UCSD-AML1 (cell line): ENCODE results near the gene KRTAP5-6.
A peak's percentile ranks its signal among the peaks of the same experiment; 100 is the strongest.

Experiments
- DNase-seq: peaks from one replicate; lab custom pipeline; 2025; ENCODE audit not compliant: unreplicated experiment; lab: John Stamatoyannopoulos, UW

Gene KRTAP5-6

DNA sequence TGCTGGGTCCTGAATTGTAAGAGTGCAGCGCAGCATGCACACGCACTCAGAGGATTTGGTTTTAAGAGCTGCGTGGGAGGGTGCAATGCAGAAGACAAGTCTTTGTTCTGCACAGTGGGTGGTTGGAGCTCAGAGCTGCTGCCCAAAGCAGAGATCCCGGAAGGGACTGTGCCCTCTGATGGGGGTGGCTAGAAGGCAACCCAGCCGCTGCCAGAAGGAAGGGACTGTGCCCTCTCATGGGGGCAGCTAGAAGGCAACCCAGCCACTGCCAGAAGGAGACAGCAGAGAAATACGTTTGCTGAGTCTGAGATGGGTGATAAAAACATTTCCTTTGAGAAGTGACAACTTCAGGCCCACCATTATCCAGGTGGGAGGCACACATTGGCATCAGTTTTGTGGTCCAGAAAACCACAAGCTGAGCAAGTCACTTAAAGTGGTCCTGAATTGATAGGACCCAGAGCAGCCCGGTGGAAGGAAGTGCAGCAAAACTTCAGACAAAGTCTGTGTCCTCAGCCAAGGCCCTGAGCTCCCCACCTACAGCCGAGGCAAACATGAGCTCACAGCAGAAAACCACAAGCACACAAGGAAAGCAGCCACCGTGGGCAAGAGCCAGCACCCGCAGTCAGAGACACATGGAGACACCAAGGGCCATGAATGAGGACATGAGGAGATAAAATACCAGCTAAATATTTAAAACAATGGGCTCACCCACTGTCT, 4.3 kb downstream of the KRTAP5-6 start:
- DNase-seq = no peak

DNA sequence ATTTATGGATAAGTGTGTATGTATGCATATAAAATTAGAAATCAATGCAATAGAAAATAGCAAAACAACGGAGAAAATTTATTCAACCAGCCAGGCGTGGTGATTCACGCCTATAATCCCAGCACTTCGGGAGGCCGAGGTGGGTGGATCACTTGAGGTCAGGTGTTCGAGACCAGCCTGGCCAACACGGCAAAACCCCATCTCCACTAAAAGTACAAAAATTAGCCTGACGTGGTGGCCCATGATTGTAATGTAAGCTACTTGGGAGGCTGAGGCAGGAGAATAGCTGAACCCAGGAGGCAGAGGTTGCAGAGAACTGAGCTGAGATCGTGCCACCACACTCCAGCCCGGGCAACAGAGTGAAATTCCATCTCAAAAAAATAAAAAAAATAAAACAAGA, 5.5 kb downstream of the KRTAP5-6 start:
- DNase-seq = no peak

DNA sequence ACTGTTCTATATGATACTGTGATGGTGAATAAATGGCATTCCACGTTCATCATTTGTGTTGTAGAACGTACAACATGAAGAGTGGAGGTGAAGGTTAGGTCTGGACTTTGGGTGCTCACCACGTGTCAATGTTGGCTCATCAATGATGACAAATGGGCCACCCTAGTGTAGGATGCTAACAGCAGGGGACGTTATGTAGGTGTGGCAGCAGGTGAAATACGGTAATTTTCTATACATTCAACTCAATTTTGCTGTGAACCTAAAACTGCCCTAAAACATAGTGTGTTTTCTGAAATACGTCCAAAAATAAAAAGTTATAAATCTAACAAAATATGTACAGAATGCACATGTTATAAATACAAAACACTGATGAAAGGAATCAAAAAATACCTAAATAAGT, 6.2 kb downstream of the KRTAP5-6 start:
- no peak for DNase-seq

DNA sequence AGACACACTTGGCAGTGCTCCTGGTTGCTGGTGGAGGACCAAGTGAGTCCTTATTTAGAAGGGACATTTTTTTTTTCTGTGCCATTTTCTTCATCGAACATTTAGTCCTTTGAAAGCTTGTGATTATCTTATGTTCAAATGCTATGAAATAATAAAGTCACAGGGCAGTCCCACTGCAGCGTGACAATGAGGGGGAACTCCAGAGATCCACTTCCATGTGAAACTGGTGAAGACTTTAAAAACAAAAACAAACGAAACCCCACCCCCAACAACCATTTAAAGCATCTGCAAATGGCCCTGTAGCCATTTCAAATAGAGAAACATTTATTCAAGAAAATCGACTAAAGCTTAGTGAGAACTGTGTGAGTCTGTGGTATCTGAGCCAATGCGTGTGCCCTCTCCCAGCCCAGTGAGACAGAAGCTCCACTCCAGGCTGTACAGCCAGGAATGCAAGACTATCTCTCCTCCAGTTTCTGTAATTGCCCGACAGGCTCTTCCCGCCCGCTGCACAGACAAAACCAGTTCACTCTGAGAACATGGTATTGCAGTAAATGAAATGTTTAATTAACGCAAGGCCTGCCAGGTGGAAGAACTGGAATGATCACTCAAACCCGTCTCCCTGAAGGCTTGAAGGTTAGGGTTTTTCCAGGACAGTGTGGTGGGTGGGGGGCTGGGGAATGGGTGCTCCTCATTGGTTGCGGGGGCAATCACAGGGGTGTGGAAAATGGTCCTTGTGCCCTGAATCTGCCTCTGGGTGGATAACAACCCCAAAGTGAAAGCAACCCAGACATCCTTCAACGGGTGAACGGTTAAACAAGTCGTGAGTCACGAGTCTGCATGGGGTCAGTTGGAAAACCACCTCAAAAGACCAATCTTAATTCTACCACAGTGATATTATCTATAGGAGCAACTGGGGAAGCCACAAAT, 8.4 kb downstream of the KRTAP5-6 start:
- DNase-seq = no peak

DNA sequence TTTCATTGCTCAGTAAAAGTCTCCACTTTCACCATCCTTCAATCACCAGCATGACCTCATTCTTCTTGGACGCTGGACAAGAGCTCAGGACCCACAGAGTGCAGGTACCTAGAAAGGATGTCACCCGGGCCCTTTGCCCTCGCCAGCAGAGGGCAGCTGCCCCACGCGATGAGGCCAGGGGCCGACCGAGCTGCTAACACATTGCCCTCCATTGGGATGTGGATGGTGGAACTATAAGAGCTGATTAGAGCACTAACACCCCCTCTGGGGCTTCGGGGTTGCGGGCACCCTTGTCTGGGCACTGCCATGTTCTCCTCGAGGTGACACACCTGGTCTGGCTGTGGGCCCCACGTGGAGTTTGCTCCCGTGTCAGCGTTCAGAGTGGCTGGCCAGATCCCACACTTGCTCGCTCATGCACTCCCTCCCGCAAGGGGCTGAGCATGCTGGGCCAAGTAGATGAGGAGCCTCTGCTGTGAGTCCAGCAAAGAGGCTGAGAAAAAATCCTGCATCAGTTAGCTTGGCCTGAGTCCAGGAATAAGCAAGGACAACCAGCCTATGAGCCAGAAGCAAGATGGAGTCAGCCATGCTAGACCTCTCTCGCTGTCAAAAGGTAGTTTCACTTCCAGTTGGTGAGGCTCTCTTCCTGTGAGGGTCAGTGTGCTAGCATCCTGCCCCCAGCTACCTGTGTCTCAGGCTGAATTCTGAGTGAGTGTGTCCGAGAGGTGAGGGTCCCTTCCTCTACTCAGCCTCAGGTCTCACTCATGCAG, 9.8 kb downstream of the KRTAP5-6 start:
- peak; percentile 78 for DNase-seq

DNA sequence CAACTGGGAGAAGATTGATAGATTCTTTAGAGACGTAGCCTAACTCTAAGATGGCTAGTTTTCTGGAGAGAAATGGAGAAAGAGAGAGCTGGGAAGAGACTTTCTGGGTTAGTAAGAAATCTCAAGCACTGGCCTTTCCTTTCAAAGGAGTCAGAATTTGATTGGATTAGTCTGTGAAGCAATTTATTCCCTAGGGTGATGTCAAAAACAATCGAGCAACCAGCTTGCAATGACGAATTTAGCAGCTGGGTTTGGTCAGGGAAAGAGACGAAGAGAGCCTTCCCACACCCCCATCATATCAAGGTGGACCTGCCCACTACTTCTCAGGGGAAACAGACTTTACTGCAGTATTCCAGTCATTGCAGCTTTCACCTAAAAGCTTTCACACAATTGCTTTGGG, 10.8 kb downstream of the KRTAP5-6 start:
- DNase-seq = no peak

DNA sequence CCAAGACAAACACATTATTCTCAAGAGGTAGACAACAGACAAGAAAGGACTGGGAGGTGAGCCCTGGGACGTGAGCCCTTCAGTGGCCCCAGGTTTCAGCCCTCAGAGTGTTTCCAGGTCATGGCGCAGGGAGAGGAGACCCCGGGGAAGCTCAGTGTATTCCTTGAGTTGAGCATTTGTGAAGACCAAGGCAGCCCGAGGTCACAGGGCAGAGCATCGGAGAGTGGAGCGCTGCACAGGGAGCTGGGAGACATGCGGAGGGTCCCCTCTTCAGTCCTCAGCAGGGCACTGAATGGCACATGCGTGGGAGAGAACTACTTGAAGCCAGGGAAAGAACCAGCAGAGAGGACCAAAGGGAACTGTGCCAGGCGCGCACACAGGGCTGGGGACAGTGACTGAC, 11.7 kb downstream of the KRTAP5-6 start:
- no peak for DNase-seq

DNA sequence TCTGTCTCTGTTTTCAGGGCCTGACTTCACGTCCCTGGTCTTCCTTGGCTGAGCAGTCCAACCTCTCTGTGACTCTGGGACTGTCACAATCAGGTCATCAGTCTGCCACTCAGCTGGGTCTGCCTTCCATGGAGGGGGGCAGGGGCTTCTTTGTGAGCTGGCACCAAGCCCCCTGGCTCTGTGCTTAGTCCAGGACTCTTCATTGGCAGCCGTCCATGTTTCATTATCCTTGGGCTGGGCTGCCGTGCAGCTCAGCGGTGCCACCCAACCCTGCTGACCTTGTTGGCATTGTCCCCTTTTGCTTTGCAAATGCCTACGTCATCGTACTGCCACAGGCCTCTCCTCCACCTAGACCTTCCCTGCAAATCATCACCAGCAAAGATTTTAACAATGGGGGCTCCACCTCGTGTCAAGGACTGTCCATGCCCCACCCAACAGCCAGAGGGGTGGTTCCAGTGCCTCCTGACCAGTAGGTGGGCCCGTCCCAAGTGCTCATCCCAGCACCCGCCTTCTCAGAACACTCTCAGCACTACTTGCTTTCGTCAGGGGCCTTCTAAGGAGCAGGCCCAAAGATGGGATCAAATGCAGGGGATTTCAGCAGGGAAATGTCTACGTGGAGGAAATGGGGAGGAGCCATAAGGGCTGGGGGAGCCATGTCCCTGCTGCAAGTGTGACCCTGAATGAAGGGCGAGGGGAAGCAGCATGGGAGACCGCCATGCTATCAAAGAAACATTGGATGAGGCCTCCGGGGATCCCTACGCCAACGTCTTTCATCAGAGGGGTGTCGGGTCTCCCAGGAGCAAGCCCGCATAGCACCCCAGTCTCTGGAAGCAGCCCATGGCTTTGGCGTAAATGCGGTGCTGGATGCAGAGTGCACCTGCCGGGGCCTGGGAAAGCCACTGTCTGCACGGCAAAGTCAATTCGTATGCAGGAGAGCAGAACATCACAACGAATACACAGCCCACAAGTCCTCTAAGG, 18.2 kb downstream of the KRTAP5-6 start:
- DNase-seq = no peak

DNA sequence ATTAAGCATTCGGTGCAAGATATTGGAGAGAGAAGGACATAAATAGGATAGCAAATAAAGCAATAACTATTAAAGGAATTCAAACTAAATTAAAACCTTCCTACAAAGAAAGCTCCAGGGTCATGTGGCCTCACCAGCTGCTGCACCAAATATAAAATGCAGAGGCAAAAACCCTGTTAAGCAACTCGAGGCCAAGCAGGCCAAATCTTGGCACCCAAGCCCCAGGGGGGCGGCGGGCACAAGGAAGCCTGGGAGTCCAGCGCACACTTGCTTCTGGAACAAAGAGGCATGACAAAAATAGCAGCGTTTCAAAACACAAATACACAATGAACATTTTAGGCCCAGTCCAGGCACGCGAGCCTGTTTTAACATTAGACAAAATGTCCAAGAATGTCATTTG, 20.8 kb downstream of the KRTAP5-6 start:
- no peak for DNase-seq

DNA sequence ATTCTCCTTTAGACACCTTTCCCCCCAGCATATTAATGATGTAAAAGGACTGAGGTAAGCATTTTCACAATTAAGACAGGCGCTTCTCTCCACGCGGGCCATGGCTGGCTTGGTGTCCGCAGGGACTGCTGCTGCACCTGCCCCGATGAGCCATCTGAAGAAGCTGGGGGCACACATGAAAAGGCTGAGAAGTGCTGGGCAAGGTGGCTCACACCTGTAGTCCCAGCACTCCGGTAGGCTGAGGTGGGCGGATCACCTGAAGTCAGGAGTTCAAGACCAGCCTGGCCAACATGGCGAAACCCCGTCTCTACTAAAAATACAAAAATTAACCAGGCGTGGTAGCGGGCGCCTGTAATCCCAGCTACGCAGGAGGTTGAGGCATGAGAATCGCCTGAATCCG, 21.3 kb downstream of the KRTAP5-6 start:
- DNase-seq = no peak

DNA sequence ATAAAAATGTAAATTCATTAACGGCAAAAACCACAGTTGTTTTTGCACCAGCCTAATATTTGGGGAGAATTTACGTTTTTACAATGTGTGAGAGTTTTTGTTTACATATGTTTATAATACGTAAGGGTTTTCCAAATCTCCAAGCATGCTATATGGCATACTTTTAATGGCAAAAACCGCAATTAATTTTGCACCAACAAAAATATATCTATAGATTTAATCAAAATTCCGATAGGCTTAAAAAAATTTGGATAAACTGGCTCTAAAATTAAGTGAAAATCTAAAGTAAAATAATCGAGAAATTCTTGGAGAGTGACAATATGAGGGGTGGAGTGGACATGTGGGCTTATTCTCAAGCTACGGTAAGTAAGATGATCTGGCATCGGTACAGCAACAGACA, 22.8 kb downstream of the KRTAP5-6 start:
- no peak for DNase-seq

DNA sequence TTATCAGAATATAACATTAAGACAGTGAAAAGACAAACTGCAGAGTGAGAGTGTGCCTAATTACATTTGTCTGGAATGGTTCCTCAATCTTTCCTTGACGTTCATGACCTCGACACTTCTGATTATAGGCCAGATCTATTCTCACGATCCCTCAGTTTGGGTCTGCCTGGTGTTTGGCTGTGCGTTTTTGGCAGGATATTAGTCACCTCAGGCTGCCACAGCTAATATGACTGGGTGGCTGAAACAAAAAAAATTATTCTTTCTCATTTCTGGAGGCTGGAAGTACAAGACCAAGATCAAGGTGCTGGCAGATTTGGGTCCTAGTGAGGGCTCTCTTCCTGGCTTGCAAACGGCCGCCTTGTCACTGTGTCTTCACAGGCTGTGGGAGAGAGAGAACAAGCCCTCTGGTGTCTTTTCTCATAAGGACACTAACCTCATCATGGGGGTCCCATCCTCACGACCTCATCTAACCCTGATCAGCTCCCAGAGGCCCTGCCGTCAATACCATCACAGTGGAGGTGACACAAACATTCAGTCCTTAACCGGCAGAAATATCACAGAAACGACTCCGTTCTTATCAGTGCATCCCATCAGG, 30.2 kb downstream of the KRTAP5-6 start:
- no peak for DNase-seq

DNA sequence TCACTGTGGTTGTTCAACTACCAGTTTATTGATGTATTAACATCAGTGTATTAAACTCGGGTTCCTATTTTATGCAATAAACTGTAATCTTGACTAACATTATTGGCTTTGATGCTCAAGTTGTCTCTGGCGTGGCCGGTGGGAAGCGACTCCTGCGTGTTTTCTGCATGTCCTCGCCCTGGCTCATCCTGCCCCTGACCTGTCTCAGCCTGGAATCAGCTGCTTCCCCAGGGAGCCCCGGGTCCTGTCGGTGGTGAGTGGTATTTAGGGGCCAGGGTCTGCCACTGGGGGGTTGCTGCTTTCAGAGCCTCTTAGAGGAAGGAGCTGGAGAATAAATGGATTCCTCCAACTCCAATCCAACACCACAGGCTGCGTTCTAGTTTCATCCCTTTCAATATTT, 30.9 kb downstream of the KRTAP5-6 start:
- no peak for DNase-seq

DNA sequence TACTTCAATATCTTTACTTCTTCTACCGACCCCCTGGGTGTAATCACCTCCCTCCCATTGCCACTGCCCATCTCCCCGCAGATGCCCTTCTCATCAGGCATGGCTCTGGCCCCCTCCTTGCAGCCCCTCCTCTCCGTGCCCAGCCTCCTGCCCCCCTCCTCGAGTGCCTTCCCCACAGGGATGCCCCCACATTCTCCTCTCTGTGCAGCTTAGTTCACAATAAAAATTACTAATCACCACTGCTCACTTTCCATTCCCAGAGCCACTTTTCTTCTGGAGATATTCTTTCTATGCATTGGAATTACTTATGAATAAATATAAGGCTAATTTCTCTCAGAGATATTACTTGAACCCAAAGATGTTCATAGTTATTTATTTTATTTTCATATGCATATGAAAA, 31.3 kb downstream of the KRTAP5-6 start:
- no peak for DNase-seq

DNA sequence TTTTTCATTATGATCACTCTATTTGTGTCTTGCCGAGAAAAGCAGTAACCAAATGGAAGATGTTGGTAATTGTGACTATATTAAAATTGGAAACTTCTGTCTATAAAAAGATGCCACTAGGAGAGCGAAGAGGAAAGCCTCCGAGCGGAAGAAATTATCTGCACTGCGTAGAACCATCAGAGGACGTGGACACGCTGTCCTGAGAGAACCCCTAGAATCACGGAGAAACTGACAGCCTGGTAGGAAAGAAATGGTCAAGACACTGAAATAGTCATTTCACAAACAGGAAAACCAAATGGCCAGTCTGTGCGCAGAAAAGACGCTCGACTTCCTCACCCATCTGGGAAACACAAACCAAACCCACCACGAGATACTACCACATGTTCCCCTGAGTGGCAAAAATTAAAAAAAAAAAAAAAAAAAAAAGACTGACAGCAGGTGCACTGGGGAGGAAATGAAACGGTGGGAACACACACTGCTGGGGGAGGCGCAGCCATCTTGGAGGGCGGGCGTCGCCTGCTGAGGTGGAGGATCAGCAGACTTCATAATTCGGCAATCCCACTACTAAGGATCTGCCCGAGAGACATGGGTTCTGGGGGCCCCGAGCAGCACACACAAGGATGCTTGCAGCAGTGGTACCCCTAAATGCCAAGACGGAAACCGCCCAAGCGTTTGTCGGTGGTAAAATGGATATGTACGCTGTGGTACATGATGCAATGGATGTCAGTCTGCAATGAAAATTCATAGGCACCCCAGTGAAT, 32.1 kb downstream of the KRTAP5-6 start:
- DNase-seq = no peak

DNA sequence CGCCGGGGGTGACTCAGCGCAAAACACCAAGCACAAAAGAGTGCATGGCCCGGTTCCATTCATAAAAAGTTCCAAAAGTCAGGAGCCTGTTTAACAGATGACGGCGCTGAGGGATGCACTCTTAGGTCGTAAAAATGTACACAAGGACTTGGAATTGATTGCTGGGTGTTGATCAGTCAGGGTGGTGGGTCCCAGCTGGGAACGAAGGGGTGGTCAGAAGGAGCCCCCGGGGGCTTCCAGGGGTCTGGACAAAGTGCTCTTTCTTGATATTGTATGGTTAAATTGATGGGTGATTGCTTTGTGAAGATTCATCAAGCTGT, 32.7 kb downstream of the KRTAP5-6 start:
- DNase-seq = no peak

DNA sequence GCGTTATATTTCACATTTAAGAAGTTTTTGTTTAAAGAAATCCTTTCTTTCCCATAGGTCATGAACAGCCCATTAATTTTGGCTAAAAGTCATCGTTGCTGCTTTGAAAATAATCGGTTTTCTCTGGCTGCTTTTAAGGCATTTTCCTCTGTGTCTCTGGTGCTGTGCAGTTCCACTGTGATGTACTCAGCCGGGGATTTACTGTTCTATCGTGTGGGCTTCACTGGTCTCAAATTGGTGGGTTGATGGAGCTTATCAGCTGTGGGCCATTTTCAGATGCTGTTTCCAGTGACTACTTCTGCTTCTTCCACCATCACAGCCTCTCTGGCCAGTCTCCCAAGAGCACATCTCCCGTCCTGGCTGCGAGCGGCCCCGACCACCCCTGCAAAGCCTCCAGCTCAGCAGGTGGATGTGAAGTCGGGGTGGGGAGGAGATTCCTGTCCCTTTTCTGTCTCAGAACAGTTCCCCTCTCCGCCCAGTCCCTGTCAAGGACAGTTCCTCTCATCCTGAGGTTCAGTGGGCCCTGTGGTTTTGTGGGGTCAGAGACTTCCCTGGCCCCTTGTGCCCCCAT, 33.1 kb downstream of the KRTAP5-6 start:
- no peak for DNase-seq

DNA sequence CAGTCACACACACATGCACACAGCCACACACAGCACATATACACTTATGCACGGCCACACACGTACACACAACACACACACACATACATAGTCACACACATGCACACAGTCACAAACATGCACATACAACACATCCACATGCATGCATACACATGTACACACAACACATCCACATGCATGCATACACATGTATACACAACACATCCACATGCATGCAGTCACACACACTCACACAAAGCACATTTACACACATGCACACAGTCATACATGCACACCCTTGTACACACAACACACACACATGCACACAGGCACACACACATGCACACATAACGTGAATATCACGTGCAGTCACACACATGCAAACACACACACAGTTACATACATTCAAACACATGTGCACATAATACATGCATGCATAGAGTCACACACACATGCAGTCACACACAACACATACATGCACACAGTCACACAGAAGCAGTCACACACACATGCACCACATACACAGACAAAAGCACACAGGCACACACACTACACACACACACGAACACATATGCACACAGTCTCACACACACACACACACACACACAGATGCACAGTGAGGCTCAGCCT, 34.6 kb downstream of the KRTAP5-6 start:
- DNase-seq = no peak
